ENCODE measurements around the gene MPHOSPH9.

The MPHOSPH9 gene

DNA sequence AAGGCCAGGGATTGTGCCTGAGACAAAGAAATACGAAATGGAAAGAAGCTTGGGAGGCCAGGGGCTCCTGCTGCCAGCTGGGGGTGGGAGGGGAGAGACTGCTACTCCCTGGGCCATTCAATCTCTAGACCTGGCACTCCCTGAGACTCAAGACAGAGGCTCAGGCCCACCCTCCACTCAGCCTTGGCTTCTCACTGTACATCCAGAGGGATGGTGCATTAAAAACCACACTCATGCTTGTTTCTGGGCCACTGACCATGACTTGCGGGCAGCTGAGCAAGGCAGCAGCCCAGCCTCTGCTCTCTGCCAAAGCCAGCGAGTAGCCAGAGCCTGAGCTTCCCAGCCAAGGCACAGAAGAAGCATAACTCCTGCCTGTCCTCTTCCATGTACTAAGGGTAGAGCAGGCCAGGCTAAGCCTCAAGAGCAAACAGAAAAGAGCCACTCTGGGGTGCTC is 123.6 kb downstream of the MPHOSPH9 start:
- DNase-seq (ENCODE audit: low read depth, low spot score), result no peak

DNA sequence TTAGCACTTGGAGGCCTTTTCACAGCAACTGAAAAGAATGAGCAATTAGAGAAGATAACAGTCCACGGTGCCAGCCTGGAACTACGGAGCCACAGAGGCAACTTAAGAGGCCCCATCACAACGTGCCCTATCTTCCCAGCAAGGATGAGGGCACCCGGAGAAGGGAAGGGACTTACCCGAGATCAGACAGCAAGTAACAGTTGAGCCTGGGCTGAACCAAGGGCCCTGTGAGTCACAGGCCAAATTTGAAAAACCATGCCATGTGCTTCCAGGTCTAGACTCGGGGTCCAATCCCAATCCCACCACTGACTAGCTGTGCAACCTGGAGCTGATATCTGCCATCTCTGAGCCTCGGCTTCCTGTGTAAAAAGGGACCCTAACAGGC is 124.3 kb downstream of the MPHOSPH9 start:
- no peak overlapping the region for H3K27ac ChIP-seq
- DNase-seq (ENCODE audit: low read depth, low spot score), result no peak

More for the DNA sequence above, 123.6 kb downstream of the MPHOSPH9 start:
- no peak overlapping the region for H3K27ac ChIP-seq

DNA sequence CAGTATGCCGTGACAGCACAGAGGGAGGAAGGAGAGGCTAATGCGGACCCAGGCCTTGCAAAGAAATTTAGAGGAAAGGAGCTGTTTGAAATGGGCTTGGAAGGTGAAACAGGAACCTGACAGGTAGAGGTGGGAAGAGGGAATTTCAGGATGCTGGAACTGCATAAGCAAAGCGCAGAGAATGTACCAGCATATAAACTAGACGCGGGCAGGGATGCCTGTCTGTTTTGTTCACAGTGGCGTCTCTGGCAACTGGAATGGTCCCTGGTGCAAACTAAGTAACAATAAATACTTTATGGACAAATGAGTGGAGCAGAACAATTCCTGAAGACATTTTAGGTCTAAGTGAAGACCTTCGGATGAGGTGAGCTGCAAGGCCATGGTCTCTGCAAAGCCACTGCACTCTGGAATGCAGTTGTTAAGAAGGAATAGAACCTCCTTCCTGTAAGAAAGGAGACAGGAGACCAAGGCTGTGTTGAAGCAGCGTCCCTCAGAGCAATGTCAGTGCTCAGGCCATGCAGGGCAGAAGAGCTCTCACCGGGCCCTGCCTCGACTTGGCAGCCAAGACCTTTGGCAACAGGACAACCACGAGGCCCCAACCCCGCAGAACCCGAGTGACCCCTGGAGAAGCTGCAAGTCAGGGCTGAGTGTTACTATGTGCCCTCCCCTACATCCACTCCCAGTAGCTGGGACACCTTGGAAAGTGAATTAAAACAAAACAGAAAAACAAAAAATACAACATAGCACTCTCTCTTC is 124.8 kb downstream of the MPHOSPH9 start:
- no peak overlapping the region for H3K27ac ChIP-seq
- DNase-seq (ENCODE audit: low read depth, low spot score), result no peak

DNA sequence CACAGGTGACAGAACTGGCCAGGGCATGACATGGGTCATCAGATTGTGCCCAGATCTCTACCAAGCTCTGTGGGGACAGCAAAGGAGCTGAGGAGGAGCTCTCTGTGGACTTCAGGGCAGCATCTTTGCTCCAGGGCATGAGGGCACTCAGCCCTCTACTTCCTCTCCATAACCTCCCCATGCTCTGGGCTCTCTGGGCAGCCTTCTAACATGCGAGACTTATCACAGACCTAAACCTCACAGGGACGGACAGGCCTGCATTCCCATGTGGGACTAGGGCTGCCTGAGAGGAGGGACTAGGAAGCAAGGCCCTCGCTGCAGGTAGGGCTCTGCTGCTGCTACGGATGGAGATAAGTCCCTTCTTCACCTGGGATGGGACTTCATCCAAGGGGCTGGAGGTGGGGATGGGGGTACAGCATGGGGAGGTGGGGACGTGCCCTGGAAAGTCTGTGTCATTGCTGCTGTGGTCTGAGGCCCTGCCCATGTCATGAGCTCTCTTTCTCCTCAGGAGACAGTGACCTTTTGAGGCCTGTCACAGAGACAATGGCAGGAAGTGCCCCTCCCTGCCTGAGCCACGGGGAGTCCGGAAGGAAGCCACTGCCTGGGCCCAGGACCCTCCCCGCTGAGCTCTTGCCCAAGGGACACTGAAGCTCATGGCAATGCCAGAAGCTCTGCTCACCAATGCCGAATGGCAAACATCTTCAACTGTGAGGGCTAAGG is 126.1 kb downstream of the MPHOSPH9 start:
- no peak for DNase-seq (ENCODE audit: low read depth, low spot score)
- H3K27ac ChIP-seq, result no peak overlapping the region

DNA sequence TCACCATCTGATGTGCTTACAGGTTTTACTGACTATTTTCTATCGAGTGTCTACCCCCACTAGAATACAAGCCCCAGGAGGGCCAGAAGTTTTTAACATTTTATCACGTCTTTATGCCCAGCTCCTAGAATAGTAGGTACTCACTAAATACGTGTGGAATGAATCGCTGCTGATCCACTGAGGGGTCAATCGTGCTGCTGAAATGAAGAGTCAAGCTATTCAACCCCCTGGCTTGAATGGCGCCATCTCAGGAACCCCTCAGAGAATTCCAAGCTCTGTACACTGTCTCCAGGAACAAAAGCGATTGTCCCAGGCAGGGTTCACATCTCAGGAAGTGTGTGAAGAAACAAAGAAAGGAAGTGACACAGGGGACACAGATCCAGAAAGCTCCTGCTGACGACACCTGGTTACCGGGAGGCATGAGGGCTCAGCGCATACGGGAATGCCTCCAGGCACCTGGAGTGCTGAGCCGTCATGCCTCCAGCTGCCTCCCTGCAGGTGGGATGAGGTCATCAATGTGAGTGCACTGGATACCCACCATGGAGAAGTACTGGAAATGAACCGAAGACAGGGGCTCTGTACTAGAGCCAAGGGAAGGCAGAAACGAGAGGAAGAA is 127.6 kb downstream of the MPHOSPH9 start:
- H3K27ac ChIP-seq, result no peak overlapping the region
- no peak for DNase-seq (ENCODE audit: low read depth, low spot score)

DNA sequence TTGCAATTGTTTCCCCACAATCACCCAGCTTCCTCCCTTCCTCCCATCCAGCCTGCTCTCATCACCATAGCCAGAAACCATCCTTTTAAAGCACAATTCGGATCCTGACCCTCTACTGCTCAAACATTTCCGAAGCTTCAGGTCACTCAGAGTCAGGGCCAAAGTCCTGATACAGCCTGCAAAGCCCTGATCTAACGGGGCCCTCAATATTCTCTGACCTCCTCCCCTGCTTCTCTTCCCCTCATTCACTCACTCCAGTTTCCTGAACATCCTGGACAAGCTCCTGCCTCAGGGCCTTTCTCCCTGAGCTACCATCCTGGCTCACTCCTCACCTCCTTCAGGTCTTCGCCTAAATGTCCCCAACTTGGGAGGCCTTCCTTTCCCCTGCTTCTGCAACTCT is 128.1 kb downstream of the MPHOSPH9 start:
- no peak overlapping the region for H3K27ac ChIP-seq
- DNase-seq (ENCODE audit: low read depth, low spot score), result no peak
